GM23338 (cell line): ENCODE data around the gene ARHGEF10L. TPM values are rescaled to one million over a fixed set of nuclear protein-coding genes. Genes with fewer than 3 reads are reported as not detected.

Experiments
- ATAC-seq: fragments of 200-7000 bp; cut with Tn5 transposase; 3 replicates; pipeline ENCODE4 v1.9.1; 2020
- DNase-seq: peaks from one replicate; pipeline ENCODE4 v3.0.0-alpha.2; 2015; ENCODE audit warnings: low spot score
- H2AFZ ChIP-seq: fragments of 200-600 bp; sonication (generic); 2 replicates; pipeline ENCODE4 v1.8.0; 2016; ENCODE audit warnings: antibody characterized with exemption, mild to moderate bottlenecking, moderate library complexity
- H3F3A ChIP-seq: fragments of 200-600 bp; sonication (generic); replicated peaks from 2 replicates; pipeline ENCODE4 v1.8.0; 2017; ENCODE audit warnings: antibody characterized with exemption, mixed run types, low read depth
- H3K27ac ChIP-seq: fragments of 200-600 bp; sonication (generic); 2 replicates; pipeline ENCODE4 v1.6.1; 2016; ENCODE audit warnings: low read depth
- H3K27me3 ChIP-seq: fragments of 200-600 bp; sonication (generic); 2 replicates; pipeline ENCODE4 v1.8.0; 2016; ENCODE audit warnings: mild to moderate bottlenecking, mixed run types, moderate library complexity; ENCODE audit not compliant: insufficient read depth
- H3K36me3 ChIP-seq: fragments of 200-600 bp; sonication (generic); 2 replicates; pipeline ENCODE4 v1.8.0; 2016; ENCODE audit warnings: mild to moderate bottlenecking; ENCODE audit not compliant: insufficient read depth
- H3K4me1 ChIP-seq: fragments of 200-600 bp; sonication (generic); 2 replicates; pipeline ENCODE4 v1.8.0; 2016; ENCODE audit warnings: mild to moderate bottlenecking, moderate library complexity; ENCODE audit not compliant: insufficient read depth
- H3K4me2 ChIP-seq: fragments of 200-600 bp; sonication (generic); 2 replicates; pipeline ENCODE4 v1.7.1; 2017; ENCODE audit warnings: mixed run types
- H3K4me3 ChIP-seq: fragments of 200-600 bp; sonication (generic); 2 replicates; pipeline ENCODE4 v1.6.1; 2016; ENCODE audit warnings: mixed run types
- H3K79me2 ChIP-seq: fragments of 200-600 bp; sonication (generic); replicated peaks from 2 replicates; pipeline ENCODE4 v1.8.0; 2017; ENCODE audit warnings: mild to moderate bottlenecking; ENCODE audit not compliant: insufficient read depth
- H3K9me2 ChIP-seq: fragments of 200-600 bp; sonication (generic); 2 replicates; pipeline ENCODE4 v1.8.0; 2017; ENCODE audit not compliant: insufficient read depth
- H4K20me1 ChIP-seq: fragments of 200-600 bp; sonication (generic); replicated peaks from 2 replicates; pipeline ENCODE4 v1.8.0; 2017; ENCODE audit warnings: mild to moderate bottlenecking; ENCODE audit not compliant: insufficient read depth
- H3K27ac Mint-ChIP-seq: 2 replicates; pipeline ENCODE4 v1.8.0; 2020; ENCODE audit warnings: inconsistent platforms, mild to moderate bottlenecking, moderate library complexity, mixed read lengths
- H3K27me3 Mint-ChIP-seq: 3 replicates; pipeline ENCODE4 v1.8.0; 2022; ENCODE audit warnings: low read depth, mild to moderate bottlenecking, moderate library complexity, mixed read lengths, inconsistent platforms; ENCODE audit not compliant: insufficient read depth, poor library complexity
- H3K36me3 Mint-ChIP-seq: 3 replicates; pipeline ENCODE4 v1.8.0; 2021; ENCODE audit warnings: low read depth, mild to moderate bottlenecking, inconsistent platforms, moderate library complexity, mixed read lengths
- H3K4me1 Mint-ChIP-seq: 3 replicates; pipeline ENCODE4 v1.8.0; 2020; ENCODE audit warnings: mild to moderate bottlenecking, inconsistent platforms, mixed read lengths
- H3K4me3 Mint-ChIP-seq: 3 replicates; pipeline ENCODE4 v1.8.0; 2021; ENCODE audit warnings: moderate library complexity, mild to moderate bottlenecking, inconsistent platforms, mixed read lengths
- H3K9me3 Mint-ChIP-seq: 3 replicates; pipeline ENCODE4 v1.8.0; 2020; ENCODE audit warnings: moderate library complexity, mild to moderate bottlenecking, inconsistent platforms, mixed read lengths
- CTCF ChIP-seq, 2 experiments: fragments of 200-600 bp in 1 of 2; sonication (generic) in 1 of 2; conservative IDR thresholded peaks; 2 replicates each; pipeline versions ENCODE4 v1.5.1 to v1.6.1; 2016 to 2017; ENCODE audit warnings: antibody characterized with exemption in 2 of 2, low read depth in 2 of 2, mild to moderate bottlenecking in 2 of 2, moderate library complexity in 1 of 2
- EZH2 ChIP-seq: fragments of 200-600 bp; sonication (generic); IDR thresholded peaks from one replicate; pipeline ENCODE4 v1.8.0; 2017; ENCODE audit warnings: antibody characterized with exemption, mild to moderate bottlenecking, low read depth; ENCODE audit not compliant: unreplicated experiment
- EZH2phosphoT487 ChIP-seq: fragments of 200-600 bp; sonication (generic); IDR thresholded peaks from one replicate; pipeline ENCODE4 v1.8.1; 2018; ENCODE audit warnings: antibody characterized with exemption; ENCODE audit not compliant: unreplicated experiment
- JUNB ChIP-seq: IDR thresholded peaks from one replicate; pipeline ENCODE4 v1.6.1; 2016; ENCODE audit warnings: antibody characterized with exemption; ENCODE audit not compliant: unreplicated experiment
- NANOG ChIP-seq: IDR thresholded peaks from 2 replicates; pipeline ENCODE4 v1.6.1; 2016; ENCODE audit warnings: antibody characterized with exemption, borderline replicate concordance
- POLR2AphosphoS5 ChIP-seq: IDR thresholded peaks from 2 replicates; pipeline ENCODE4 v1.6.1; 2016; ENCODE audit warnings: antibody characterized with exemption, low read depth
- STAT1 ChIP-seq: IDR thresholded peaks from one replicate; pipeline ENCODE4 v1.6.1; 2016; ENCODE audit warnings: antibody characterized with exemption; ENCODE audit not compliant: unreplicated experiment
- ZNF114 ChIP-seq: fragments of 250-450 bp; sonication (Bioruptor Pico); IDR thresholded peaks from 2 replicates; pipeline ENCODE4 v1.5.0; 2020; ENCODE audit warnings: mild to moderate bottlenecking, moderate library complexity
- polyA plus RNA-seq: library from polyadenylated mRNA; unstranded; fragments of >200 nt; fragmentation: Nextera tagmentation; extraction: Ambion mirVana; gene quantifications from 2 replicates; pipeline ENCODE4 v1.2.1, GENCODE V29; 2016
- total RNA-seq: library from RNA; depleted of rRNA; stranded (reverse); fragments of >200 nt; shearing (Covaris generic); gene quantifications from 2 replicates; pipeline ENCODE4 v1.2.3, GENCODE V29; 2014
- TF ChIP-seq, protein P1 (sequence below): IDR thresholded peaks from 2 replicates; pipeline ENCODE4 v1.6.1; 2016; ENCODE audit warnings: antibody characterized with exemption
- TF ChIP-seq, protein P2 (sequence below): IDR thresholded peaks from one replicate; pipeline ENCODE4 v1.6.1; 2018; ENCODE audit warnings: antibody characterized with exemption; ENCODE audit not compliant: unreplicated experiment

Gene ARHGEF10L
- total and polyA plus RNA-seq, 2 experiments from 2014 or later: 12.1 to 46.8 TPM

- peak overlapping the region; percentile 67 for H3K4me2 ChIP-seq
- H3K27me3 ChIP-seq: no peaks in the 10 kb centered on the region
- peaks cover 79% of the 10 kb centered on the region for H3K4me1 Mint-ChIP-seq
- H3K4me3 ChIP-seq: peak overlapping the region; percentile 0; the same call in 1 of the 2 replicates
- peak overlapping the region; percentile 92 for H3K27ac Mint-ChIP-seq
- TF ChIP-seq STAT1: no peak
- peak; percentile 61; the same call in 1 of the 2 replicates for TF ChIP-seq POLR2AphosphoS5
- no peak for TF ChIP-seq ZNF114 (CRISPR knock-in tag)
- TF ChIP-seq EZH2phosphoT487: no peak
- TF ChIP-seq, protein P1, sequence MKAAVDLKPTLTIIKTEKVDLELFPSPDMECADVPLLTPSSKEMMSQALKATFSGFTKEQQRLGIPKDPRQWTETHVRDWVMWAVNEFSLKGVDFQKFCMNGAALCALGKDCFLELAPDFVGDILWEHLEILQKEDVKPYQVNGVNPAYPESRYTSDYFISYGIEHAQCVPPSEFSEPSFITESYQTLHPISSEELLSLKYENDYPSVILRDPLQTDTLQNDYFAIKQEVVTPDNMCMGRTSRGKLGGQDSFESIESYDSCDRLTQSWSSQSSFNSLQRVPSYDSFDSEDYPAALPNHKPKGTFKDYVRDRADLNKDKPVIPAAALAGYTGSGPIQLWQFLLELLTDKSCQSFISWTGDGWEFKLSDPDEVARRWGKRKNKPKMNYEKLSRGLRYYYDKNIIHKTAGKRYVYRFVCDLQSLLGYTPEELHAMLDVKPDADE: no peak
- TF ChIP-seq NANOG: no peak
- H3K36me3 Mint-ChIP-seq: peaks cover 17% of the 10 kb centered on the region; the same call in 2 of the 3 replicates
- peaks cover 13% of the 10 kb centered on the region for H3K27me3 Mint-ChIP-seq
- DNase-seq (peak; percentile 86), ATAC-seq (peak; percentile 77)
- no peak overlapping the region for H2AFZ ChIP-seq
- H3K9me2 ChIP-seq: no peaks in the 10 kb centered on the region
- no peaks in the 10 kb centered on the region for H3K36me3 ChIP-seq
- peaks cover 79% of the 10 kb centered on the region for H3K79me2 ChIP-seq
- no peaks in the 10 kb centered on the region for H4K20me1 ChIP-seq
- peaks cover 40% of the 10 kb centered on the region for H3F3A ChIP-seq
- peak overlapping the region; percentile 41; the same call in 2 of the 3 replicates for H3K4me3 Mint-ChIP-seq
- peaks cover 2% of the 10 kb centered on the region; the same call in 1 of the 3 replicates for H3K9me3 Mint-ChIP-seq
- peaks cover 81% of the 10 kb centered on the region for H3K4me1 ChIP-seq
- peak overlapping the region; percentile 56 for H3K27ac ChIP-seq
Measured at GRCh38 chr1:17546946-17547670, 7.6 kb downstream of the ARHGEF10L start.

DNA sequence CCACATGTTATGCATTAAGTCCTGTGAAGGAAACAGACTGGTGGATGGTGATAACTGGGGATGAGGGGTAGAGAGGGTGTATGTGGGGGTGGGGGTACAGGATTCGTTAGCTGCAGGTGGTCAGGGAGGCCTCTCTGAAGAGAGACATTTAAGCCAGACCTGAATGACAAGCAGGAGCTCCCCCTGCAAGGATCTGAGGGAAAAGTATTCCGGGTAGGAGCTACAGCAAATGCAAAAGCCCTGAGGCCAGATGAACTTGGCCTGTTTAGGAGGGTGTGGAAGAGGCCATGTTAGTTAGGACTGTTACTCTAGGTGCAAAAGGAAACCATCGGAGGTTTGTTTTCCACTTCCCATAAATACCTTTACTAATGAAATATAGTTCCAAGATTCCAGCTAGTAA lies 9.9 kb downstream of the ARHGEF10L start:
- H3K9me3 Mint-ChIP-seq: peaks cover 2% of the 10 kb centered on the region; the same call in 1 of the 3 replicates
- H3K27me3 Mint-ChIP-seq: peaks cover 10% of the 10 kb centered on the region
- H3K36me3 Mint-ChIP-seq: peaks cover 20% of the 10 kb centered on the region; the same call in 2 of the 3 replicates
- H3F3A ChIP-seq: peaks cover 45% of the 10 kb centered on the region
- no peaks in the 10 kb centered on the region for H4K20me1 ChIP-seq
- peaks cover 89% of the 10 kb centered on the region for H3K4me1 Mint-ChIP-seq
- H2AFZ ChIP-seq: no peak overlapping the region
- H3K27ac Mint-ChIP-seq: peak overlapping the region; percentile 79
- peak overlapping the region; percentile 56 for H3K27ac ChIP-seq
- no peaks in the 10 kb centered on the region for H3K9me2 ChIP-seq
- H3K27me3 ChIP-seq: no peaks in the 10 kb centered on the region
- ATAC-seq (peak; percentile 1; the same call in 1 of the 3 replicates), DNase-seq (no peak)
- H3K79me2 ChIP-seq: peaks cover 79% of the 10 kb centered on the region
- H3K4me3 Mint-ChIP-seq: no peak overlapping the region; the same call in 2 of the 3 replicates
- H3K4me2 ChIP-seq: peak overlapping the region; percentile 67
- TF ChIP-seq NANOG: no peak
- no peak for TF ChIP-seq ZNF114 (CRISPR knock-in tag)
- no peak for TF ChIP-seq STAT1
- TF ChIP-seq EZH2: no peak
- no peak for TF ChIP-seq JUNB
- TF ChIP-seq, protein P1: no peak
- 0 out of 2 replicates have a peak, but pooled peaks have one; percentile 18 for TF ChIP-seq POLR2AphosphoS5
- peak in 1 of 2 experiments; percentile 22; a peak in 1 of 4 replicates for TF ChIP-seq CTCF (conservative IDR thresholded peaks at IDR 0.05; ENCODE audit: low read depth in 2 of 2)
- TF ChIP-seq, protein P2, sequence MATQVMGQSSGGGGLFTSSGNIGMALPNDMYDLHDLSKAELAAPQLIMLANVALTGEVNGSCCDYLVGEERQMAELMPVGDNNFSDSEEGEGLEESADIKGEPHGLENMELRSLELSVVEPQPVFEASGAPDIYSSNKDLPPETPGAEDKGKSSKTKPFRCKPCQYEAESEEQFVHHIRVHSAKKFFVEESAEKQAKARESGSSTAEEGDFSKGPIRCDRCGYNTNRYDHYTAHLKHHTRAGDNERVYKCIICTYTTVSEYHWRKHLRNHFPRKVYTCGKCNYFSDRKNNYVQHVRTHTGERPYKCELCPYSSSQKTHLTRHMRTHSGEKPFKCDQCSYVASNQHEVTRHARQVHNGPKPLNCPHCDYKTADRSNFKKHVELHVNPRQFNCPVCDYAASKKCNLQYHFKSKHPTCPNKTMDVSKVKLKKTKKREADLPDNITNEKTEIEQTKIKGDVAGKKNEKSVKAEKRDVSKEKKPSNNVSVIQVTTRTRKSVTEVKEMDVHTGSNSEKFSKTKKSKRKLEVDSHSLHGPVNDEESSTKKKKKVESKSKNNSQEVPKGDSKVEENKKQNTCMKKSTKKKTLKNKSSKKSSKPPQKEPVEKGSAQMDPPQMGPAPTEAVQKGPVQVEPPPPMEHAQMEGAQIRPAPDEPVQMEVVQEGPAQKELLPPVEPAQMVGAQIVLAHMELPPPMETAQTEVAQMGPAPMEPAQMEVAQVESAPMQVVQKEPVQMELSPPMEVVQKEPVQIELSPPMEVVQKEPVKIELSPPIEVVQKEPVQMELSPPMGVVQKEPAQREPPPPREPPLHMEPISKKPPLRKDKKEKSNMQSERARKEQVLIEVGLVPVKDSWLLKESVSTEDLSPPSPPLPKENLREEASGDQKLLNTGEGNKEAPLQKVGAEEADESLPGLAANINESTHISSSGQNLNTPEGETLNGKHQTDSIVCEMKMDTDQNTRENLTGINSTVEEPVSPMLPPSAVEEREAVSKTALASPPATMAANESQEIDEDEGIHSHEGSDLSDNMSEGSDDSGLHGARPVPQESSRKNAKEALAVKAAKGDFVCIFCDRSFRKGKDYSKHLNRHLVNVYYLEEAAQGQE: no peak
- H3K4me1 ChIP-seq: peaks cover 84% of the 10 kb centered on the region
- H3K36me3 ChIP-seq: no peaks in the 10 kb centered on the region
- H3K4me3 ChIP-seq: 0 out of 2 replicates have a peak overlapping the region, but pooled peaks have one; percentile 27
